GM12878 (cell line): ENCODE results near the gene ANXA3. TPM values are rescaled to one million over a fixed set of nuclear protein-coding genes. Genes with fewer than 3 reads are reported as not detected.

Source experiments
- ATAC-seq: fragments of 200-7000 bp; cut with Tn5 transposase; 3 replicates; pipeline ENCODE4 v1.9.1; 2020; ENCODE audit warnings: mild to moderate bottlenecking, moderate library complexity
- BruUV-seq: library from RNA; stranded (reverse); fragments of 400-500 nt; replicated peaks from 2 replicates; lab custom pipeline; 2021; lab: Mats Ljungman, UMichigan
- CTCF ChIA-PET: fragments of 300-600 bp; sonication (Branson Sonifier 250); formaldehyde crosslinking; extraction: SDS; loops from one replicate; lab custom pipeline; 2021; ENCODE audit warnings: inconsistent platforms; lab: Yijun Ruan, JAX
- POLR2A ChIA-PET: fragments of 350-600 bp; formaldehyde crosslinking; extraction: SDS; loops from one replicate; lab custom pipeline; 2021; ENCODE audit warnings: inconsistent platforms; lab: Charles Lee
- RAD21 ChIA-PET: fragments of 300-600 bp; sonication (Branson Sonifier 250); formaldehyde crosslinking; loops from one replicate; lab custom pipeline; 2023; ENCODE audit warnings: antibody characterized with exemption; ENCODE audit not compliant: unreplicated experiment; lab: Charles Lee
- SMC1A ChIA-PET: fragments of 300-600 bp; sonication (Branson Sonifier 250); formaldehyde crosslinking; loops from one replicate; lab custom pipeline; 2023; ENCODE audit not compliant: unreplicated experiment, uncharacterized antibody; lab: Charles Lee
- DNase-seq: peaks from one replicate; pipeline ENCODE4 v3.0.0-alpha.2; 2011; ENCODE audit warnings: low read depth, low spot score
- FAIRE-seq: peaks from 3 replicates; lab custom pipeline; 2011; peaks lifted over from hg19 to GRCh38; lab: Jason Lieb, UNC
- H2AFZ ChIP-seq: 2 replicates; pipeline ENCODE4 v1.6.0; 2011; ENCODE audit warnings: low read depth, low read length, control low read depth; ENCODE audit not compliant: control insufficient read depth
- H3K27ac ChIP-seq: 2 replicates; pipeline ENCODE4 v1.5.1; 2011; ENCODE audit warnings: control low read depth; ENCODE audit not compliant: control insufficient read depth, insufficient read depth
- H3K27me3 ChIP-seq, 2 experiments: replicated peaks in 1 of 2; 2 replicates each; pipeline versions ENCODE4 v1.6.0 to v1.6.1; 2011; ENCODE audit warnings: low read length in 1 of 2; ENCODE audit not compliant: control insufficient read depth in 2 of 2, insufficient read depth in 2 of 2
- H3K36me3 ChIP-seq, 2 experiments: 2 replicates each; pipeline ENCODE4 v1.5.1; 2011; ENCODE audit warnings: low read length in 1 of 2; ENCODE audit not compliant: control insufficient read depth in 2 of 2, insufficient read depth in 2 of 2
- H3K4me1 ChIP-seq: 2 replicates; pipeline ENCODE4 v1.6.1; 2011; ENCODE audit warnings: mild to moderate bottlenecking, low read length, moderate library complexity, mixed read lengths; ENCODE audit not compliant: control insufficient read depth, insufficient read depth
- H3K4me2 ChIP-seq: 2 replicates; pipeline ENCODE4 v1.6.0; 2011; ENCODE audit warnings: control low read depth; ENCODE audit not compliant: control insufficient read depth, insufficient read depth
- H3K4me3 ChIP-seq: fragments of 200-600 bp; sonication (generic); 2 replicates; pipeline ENCODE4 v1.5.1; 2016
- H3K79me2 ChIP-seq: 2 replicates; pipeline ENCODE4 v1.6.0; 2011; ENCODE audit warnings: low read length; ENCODE audit not compliant: control insufficient read depth, insufficient read depth
- H3K9ac ChIP-seq: 2 replicates; pipeline ENCODE4 v1.8.0; 2011; ENCODE audit warnings: low read length, control low read depth, mixed read lengths; ENCODE audit not compliant: control insufficient read depth, insufficient read depth
- H3K9me3 ChIP-seq: replicated peaks from 3 replicates; pipeline ENCODE4 v1.5.1; 2011; ENCODE audit warnings: mild to moderate bottlenecking, low read length; ENCODE audit not compliant: control insufficient read depth, insufficient read depth
- H4K20me1 ChIP-seq: 2 replicates; pipeline ENCODE4 v1.6.0; 2011; ENCODE audit not compliant: control insufficient read depth, insufficient read depth
- ASH2L ChIP-seq: fragments of 300-600, 200-600 bp; sonication (generic); IDR thresholded peaks from 2 replicates; pipeline ENCODE4 v1.6.1; 2017; ENCODE audit warnings: low read depth, mild to moderate bottlenecking, borderline replicate concordance
- BHLHE40 ChIP-seq, 2 experiments: fragments of 450-650 bp in 1 of 2; IDR thresholded peaks; 2 replicates each; pipeline ENCODE4 v1.6.1; 2011 to 2017; ENCODE audit warnings: low read depth in 2 of 2, borderline replicate concordance in 1 of 2, improper control_type of control experiment in 1 of 2, low read length in 1 of 2, mild to moderate bottlenecking in 1 of 2
- EZH2 ChIP-seq: IDR thresholded peaks from 2 replicates; pipeline ENCODE4 v1.6.1; 2012; ENCODE audit warnings: low read depth, mild to moderate bottlenecking, control low read depth, inconsistent platforms, low read length, borderline replicate concordance; ENCODE audit not compliant: control insufficient read depth
- FOXM1 ChIP-seq: IDR thresholded peaks from 2 replicates; pipeline ENCODE4 v1.6.1; 2012; ENCODE audit warnings: low read depth, mild to moderate bottlenecking, inconsistent platforms, low read length, moderate library complexity
- GABPA ChIP-seq: IDR thresholded peaks from 2 replicates; pipeline ENCODE4 v1.6.1; 2014; ENCODE audit warnings: antibody characterized with exemption, low read depth, mild to moderate bottlenecking, inconsistent platforms
- GATAD2B ChIP-seq: fragments of 450-650 bp; conservative IDR thresholded peaks from 2 replicates; pipeline ENCODE4 v1.6.1; 2017; ENCODE audit warnings: low read depth, mild to moderate bottlenecking, moderate library complexity
- IRF4 ChIP-seq: IDR thresholded peaks from 2 replicates; pipeline ENCODE4 v1.6.1; 2011; ENCODE audit warnings: low read depth, low read length
- MYB ChIP-seq: fragments of 150-350 bp; IDR thresholded peaks from 2 replicates; pipeline ENCODE4 v1.6.1; 2014; ENCODE audit warnings: mild to moderate bottlenecking, low read depth, low read length, borderline replicate concordance
- MYC ChIP-seq: IDR thresholded peaks from 2 replicates; pipeline ENCODE4 v1.6.1; 2011; ENCODE audit warnings: mild to moderate bottlenecking, low read length, moderate library complexity, inconsistent platforms; ENCODE audit not compliant: insufficient read depth, insufficient replicate concordance, insufficient read length, severe bottlenecking
- NBN ChIP-seq: fragments of 450-650 bp; IDR thresholded peaks from 2 replicates; pipeline ENCODE4 v1.6.1; 2016
- NFXL1 ChIP-seq: fragments of 450-650 bp; IDR thresholded peaks from 2 replicates; pipeline ENCODE4 v1.6.1; 2017; ENCODE audit warnings: antibody characterized with exemption, mild to moderate bottlenecking, borderline replicate concordance
- NRF1 ChIP-seq: conservative IDR thresholded peaks from 2 replicates; pipeline ENCODE4 v1.6.1; 2011; ENCODE audit warnings: mild to moderate bottlenecking, low read depth, low read length, improper control_type of control experiment
- SRF ChIP-seq, 2 experiments: IDR thresholded peaks; 2 replicates each; pipeline ENCODE4 v1.6.1; 2011; ENCODE audit warnings: low read depth in 2 of 2, low read length in 2 of 2, mild to moderate bottlenecking in 1 of 2, moderate library complexity in 1 of 2
- TCF3 ChIP-seq: IDR thresholded peaks from 2 replicates; pipeline ENCODE4 v1.6.1; 2012; ENCODE audit warnings: low read depth, mild to moderate bottlenecking, low read length, borderline replicate concordance; ENCODE audit not compliant: insufficient read depth
- ZNF207 ChIP-seq: fragments of 450-650 bp; IDR thresholded peaks from 2 replicates; pipeline ENCODE4 v1.6.1; 2014; ENCODE audit warnings: antibody characterized with exemption, mild to moderate bottlenecking, borderline replicate concordance
- WGBS: methylation state at CpG from one replicate; pipeline ENCODE4 v1.1.6; 2016; ENCODE audit warnings: low lambda C conversion rate; ENCODE audit not compliant: insufficient replicate concordance, insufficient coverage; ENCODE audit errors: missing lambda C conversion rate; 5-methylcytosine and 5-hydroxymethylcytosine counted together
- in situ Hi-C: fragments of 300-500 bp; cut with MboI; formaldehyde crosslinking; loops from 9 replicates; pipeline ENCODE4 v1.14.3; 2018; ENCODE audit warnings: mixed read lengths
- intact Hi-C: fragments of 100-400 bp; cut with micrococcal nuclease; formaldehyde crosslinking; loops from one replicate; pipeline ENCODE4 v1.14.2; 2022; ENCODE audit not compliant: unreplicated experiment
- polyA plus RNA-seq, 11 experiments: library from polyadenylated mRNA; depleted of rRNA in 4 of 11; unstranded in 6 of 11; stranded (reverse) in 5 of 11; fragments of >200 nt; fragmentation: Nextera tagmentation in 4 of 11; fragmentation: Illumina TruSeq in 1 of 11; extraction: Ambion mirVana in 4 of 11; extraction: Trizol in 1 of 11; gene quantifications; 1 replicate in 1 of 11; 2 replicates in 10 of 11; pipeline versions ENCODE4 v1.2.1 to v1.2.3, GENCODE V29; 2011 to 2016; ENCODE audit warnings: inconsistent platforms in 2 of 11, missing spikeins in 2 of 11, low read depth in 1 of 11
- total RNA-seq, 4 experiments: library from RNA; depleted of rRNA in 3 of 4; stranded (reverse); fragments of >200 nt in 3 of 4; fragmentation: Illumina TruSeq in 1 of 4; extraction: Trizol in 1 of 4; gene quantifications; 2 replicates each; pipeline versions ENCODE4 v1.2.1 to v1.2.3, GENCODE V29; 2013 to 2021
- TF ChIP-seq, protein P1 (sequence below): fragments of 450-650 bp; IDR thresholded peaks from 2 replicates; pipeline ENCODE4 v1.6.1; 2017; ENCODE audit warnings: mild to moderate bottlenecking, low read depth, inconsistent platforms; ENCODE audit not compliant: poor library complexity, severe bottlenecking
- TF ChIP-seq, protein P2 (sequence below): IDR thresholded peaks from 2 replicates; pipeline ENCODE4 v1.6.1; 2012; ENCODE audit warnings: low read depth, low read length, improper control_type of control experiment
- TF ChIP-seq, protein P3 (sequence below): IDR thresholded peaks from 2 replicates; pipeline ENCODE4 v1.6.1; 2012; ENCODE audit warnings: mild to moderate bottlenecking, low read depth, low read length

The ANXA3 gene
- total and polyA plus RNA-seq, 10 of the 15 experiments (the other 5 are each of a cell fraction or from before 2014, with no cell fraction given): 0.28 to 14.7 (median 0.91) TPM

DNA sequence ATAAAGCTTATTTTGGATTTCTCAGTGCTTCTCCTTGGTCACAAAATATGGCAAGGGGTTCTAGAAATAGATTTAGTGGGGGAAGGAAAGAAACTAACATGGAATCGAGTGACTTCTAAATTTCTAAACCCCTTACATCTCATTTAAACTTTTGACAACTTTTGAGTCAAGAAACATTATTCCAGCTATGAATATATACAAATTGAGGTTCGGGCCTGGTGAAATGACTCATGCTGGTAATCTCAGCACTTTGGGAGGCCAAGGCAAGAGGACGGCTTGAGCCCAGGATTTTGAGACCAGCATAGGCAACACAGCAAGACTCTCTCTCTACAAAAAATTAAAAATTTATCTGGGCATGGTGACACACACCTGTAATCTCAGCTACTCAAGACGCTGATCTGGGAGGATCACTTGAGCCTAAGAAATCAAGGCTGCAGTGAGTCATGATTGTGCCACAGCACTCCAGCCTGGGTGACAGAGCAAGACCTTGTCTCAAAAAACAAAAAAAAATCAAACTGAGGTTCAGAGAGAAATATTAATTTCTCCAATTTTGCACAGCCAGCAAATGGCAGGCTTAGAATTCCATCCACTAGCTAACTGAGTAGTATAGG is 99.8 kb downstream of the ANXA3 start:
- H3K27ac ChIP-seq: no peak overlapping the region
- H3K4me3 ChIP-seq: no peak overlapping the region
- ChIA-PET SMC1A (interaction anchor here (0.5 to 2.7 kb wide), 14 partner anchors 9 to 216 kb away, joined by 3 to 12 read pairs (median 4); no protein-coding TSS in a partner anchor), CTCF (interaction anchor here (0.7 to 2.6 kb wide), 8 partner anchors 9 to 59 kb away, joined by 3 to 10 read pairs (median 3); no protein-coding TSS in a partner anchor)
- H4K20me1 ChIP-seq: no peaks in the 10 kb centered on the region
- H3K4me2 ChIP-seq: no peak overlapping the region
- in situ Hi-C loops: no loop called here
- peaks cover 5% of the 10 kb centered on the region for H3K4me1 ChIP-seq
- 58% methylated on average over 4 of the region's 4 CpGs for WGBS
- no peaks in the 10 kb centered on the region for H3K79me2 ChIP-seq
- FAIRE-seq: no peak
- H3K9me3 ChIP-seq: no peaks in the 10 kb centered on the region
- no peak for TF ChIP-seq IRF4
- TF ChIP-seq, protein P1, sequence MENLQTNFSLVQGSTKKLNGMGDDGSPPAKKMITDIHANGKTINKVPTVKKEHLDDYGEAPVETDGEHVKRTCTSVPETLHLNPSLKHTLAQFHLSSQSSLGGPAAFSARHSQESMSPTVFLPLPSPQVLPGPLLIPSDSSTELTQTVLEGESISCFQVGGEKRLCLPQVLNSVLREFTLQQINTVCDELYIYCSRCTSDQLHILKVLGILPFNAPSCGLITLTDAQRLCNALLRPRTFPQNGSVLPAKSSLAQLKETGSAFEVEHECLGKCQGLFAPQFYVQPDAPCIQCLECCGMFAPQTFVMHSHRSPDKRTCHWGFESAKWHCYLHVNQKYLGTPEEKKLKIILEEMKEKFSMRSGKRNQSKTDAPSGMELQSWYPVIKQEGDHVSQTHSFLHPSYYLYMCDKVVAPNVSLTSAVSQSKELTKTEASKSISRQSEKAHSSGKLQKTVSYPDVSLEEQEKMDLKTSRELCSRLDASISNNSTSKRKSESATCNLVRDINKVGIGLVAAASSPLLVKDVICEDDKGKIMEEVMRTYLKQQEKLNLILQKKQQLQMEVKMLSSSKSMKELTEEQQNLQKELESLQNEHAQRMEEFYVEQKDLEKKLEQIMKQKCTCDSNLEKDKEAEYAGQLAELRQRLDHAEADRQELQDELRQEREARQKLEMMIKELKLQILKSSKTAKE: no peak
- TF ChIP-seq NBN: no peak
- TF ChIP-seq, protein P2, sequence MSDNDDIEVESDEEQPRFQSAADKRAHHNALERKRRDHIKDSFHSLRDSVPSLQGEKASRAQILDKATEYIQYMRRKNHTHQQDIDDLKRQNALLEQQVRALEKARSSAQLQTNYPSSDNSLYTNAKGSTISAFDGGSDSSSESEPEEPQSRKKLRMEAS: no peak
- TF ChIP-seq, protein P3, sequence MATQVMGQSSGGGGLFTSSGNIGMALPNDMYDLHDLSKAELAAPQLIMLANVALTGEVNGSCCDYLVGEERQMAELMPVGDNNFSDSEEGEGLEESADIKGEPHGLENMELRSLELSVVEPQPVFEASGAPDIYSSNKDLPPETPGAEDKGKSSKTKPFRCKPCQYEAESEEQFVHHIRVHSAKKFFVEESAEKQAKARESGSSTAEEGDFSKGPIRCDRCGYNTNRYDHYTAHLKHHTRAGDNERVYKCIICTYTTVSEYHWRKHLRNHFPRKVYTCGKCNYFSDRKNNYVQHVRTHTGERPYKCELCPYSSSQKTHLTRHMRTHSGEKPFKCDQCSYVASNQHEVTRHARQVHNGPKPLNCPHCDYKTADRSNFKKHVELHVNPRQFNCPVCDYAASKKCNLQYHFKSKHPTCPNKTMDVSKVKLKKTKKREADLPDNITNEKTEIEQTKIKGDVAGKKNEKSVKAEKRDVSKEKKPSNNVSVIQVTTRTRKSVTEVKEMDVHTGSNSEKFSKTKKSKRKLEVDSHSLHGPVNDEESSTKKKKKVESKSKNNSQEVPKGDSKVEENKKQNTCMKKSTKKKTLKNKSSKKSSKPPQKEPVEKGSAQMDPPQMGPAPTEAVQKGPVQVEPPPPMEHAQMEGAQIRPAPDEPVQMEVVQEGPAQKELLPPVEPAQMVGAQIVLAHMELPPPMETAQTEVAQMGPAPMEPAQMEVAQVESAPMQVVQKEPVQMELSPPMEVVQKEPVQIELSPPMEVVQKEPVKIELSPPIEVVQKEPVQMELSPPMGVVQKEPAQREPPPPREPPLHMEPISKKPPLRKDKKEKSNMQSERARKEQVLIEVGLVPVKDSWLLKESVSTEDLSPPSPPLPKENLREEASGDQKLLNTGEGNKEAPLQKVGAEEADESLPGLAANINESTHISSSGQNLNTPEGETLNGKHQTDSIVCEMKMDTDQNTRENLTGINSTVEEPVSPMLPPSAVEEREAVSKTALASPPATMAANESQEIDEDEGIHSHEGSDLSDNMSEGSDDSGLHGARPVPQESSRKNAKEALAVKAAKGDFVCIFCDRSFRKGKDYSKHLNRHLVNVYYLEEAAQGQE: no peak
- no peak for TF ChIP-seq GATAD2B
- TF ChIP-seq GABPA: no peak
- no peak for TF ChIP-seq MYB
- TF ChIP-seq NRF1: no peak
- TF ChIP-seq ASH2L: no peak
- no peak for TF ChIP-seq EZH2
- no peak for TF ChIP-seq MYC
- no peak for TF ChIP-seq NFXL1
- TF ChIP-seq BHLHE40 (IDR thresholded peaks at IDR 0.05; ENCODE audit: borderline replicate concordance in 1 of 2, low read depth in 2 of 2, low read length in 1 of 2): no peak
- no peak for TF ChIP-seq ZNF207
- TF ChIP-seq SRF (IDR thresholded peaks at IDR 0.05; ENCODE audit: low read depth in 2 of 2, low read length in 2 of 2): no peak
- TF ChIP-seq FOXM1: no peak
- no peak for TF ChIP-seq TCF3
- TF ChIP-seq, all 136 proteins: peak for 0
- ATAC-seq (no peak), DNase-seq (no peak)
- intact Hi-C loops: no loop called here
- no TSS peak for BruUV-seq
- ChIA-PET RAD21 (interaction anchor here (0.8 to 1.2 kb wide), 4 partner anchors 21 to 592 kb away, joined by 3 read pairs; no protein-coding TSS in a partner anchor), POLR2A (interaction anchor here (1.0 to 1.2 kb wide), 2 partner anchors 17 to 399 kb away, joined by 4 read pairs; no protein-coding TSS in a partner anchor)
- H3K9ac ChIP-seq: no peak overlapping the region
- no peak overlapping the region for H2AFZ ChIP-seq
- H3K36me3 ChIP-seq: no peaks in the 10 kb centered on the region
- no peaks in the 10 kb centered on the region for H3K27me3 ChIP-seq
